ENCODE measurements around the gene PXN.
"Not testable (repeated sequence)": the region's sequence is repeated elsewhere in the genome, so short reads cannot be mapped to it uniquely, and the experiment has no call there.

The PXN gene

GRCh38 chr12:120247621-120248030 is 17.9 kb downstream of the PXN start:
- Histone ChIP-seq H3K9ac (ENCODE audit: low read length) (no peak overlapping the region), H3K4me3 (ENCODE audit: low read depth in 1 of 2, low read length in 2 of 2) (no peak overlapping the region), H3K27ac (ENCODE audit: low read depth, low read length) (no peak overlapping the region), H3K36me3 (ENCODE audit: insufficient read depth, low read length) (no peaks in the 10 kb centered on the region), H3K4me1 (ENCODE audit: insufficient read depth, low read length) (peaks cover 51% of the 10 kb centered on the region), H3K27me3 (ENCODE audit: control insufficient read depth in 1 of 2, insufficient read depth in 2 of 2, low read length in 2 of 2) (no peaks in the 10 kb centered on the region), H3K9me3 (ENCODE audit: low read length) (no peaks in the 10 kb centered on the region)

- H3K27me3 ChIP-seq (ENCODE audit: control insufficient read depth in 1 of 2, insufficient read depth in 2 of 2, low read length in 2 of 2): no peaks in the 10 kb centered on the region
- H3K4me1 ChIP-seq (ENCODE audit: insufficient read depth, low read length): peaks cover 51% of the 10 kb centered on the region
- no peaks in the 10 kb centered on the region for H3K36me3 ChIP-seq (ENCODE audit: insufficient read depth, low read length)
- no peak overlapping the region for H3K4me3 ChIP-seq (ENCODE audit: low read depth in 1 of 2, low read length in 2 of 2)
- H3K27ac ChIP-seq (ENCODE audit: low read depth, low read length): no peak overlapping the region
- no peak overlapping the region for H3K9ac ChIP-seq (ENCODE audit: low read length)
- H3K9me3 ChIP-seq (ENCODE audit: low read length): no peaks in the 10 kb centered on the region
Observed at GRCh38 chr12:120247183-120247582, 18.3 kb downstream of the PXN start.

DNA sequence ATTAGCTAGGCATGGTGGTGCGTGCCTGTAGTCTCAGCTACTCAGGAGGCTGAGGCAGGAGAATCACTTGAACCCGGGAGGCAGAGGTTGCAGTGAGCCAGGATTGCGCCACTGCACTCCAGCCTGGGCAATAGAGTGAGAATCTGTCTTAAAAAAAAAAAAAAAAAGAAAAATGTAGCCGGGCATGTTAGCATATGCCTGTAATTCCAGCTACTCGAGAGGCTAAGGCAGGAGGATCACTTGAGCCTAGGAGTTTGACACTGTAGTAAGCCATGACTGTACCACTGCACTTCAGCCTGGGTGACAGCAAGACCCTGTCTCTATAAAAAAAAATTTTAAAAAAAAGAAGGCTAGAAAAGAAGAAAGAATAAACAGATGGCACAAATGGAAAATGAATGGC is 18.8 kb downstream of the PXN start:
- H3K4me1 ChIP-seq (ENCODE audit: insufficient read depth, low read length): peaks cover 51% of the 10 kb centered on the region
- H3K27me3 ChIP-seq (ENCODE audit: control insufficient read depth in 1 of 2, insufficient read depth in 2 of 2, low read length in 2 of 2); H3K27ac ChIP-seq (ENCODE audit: low read depth, low read length); H3K4me3 ChIP-seq (ENCODE audit: low read depth in 1 of 2, low read length in 2 of 2); H3K36me3 ChIP-seq (ENCODE audit: insufficient read depth, low read length); H3K9me3 ChIP-seq (ENCODE audit: low read length); H3K9ac ChIP-seq (ENCODE audit: low read length): not testable (repeated sequence)

GRCh38 chr12:120242971-120243699 is 22.4 kb downstream of the PXN start:
- Histone ChIP-seq H3K9me3 (ENCODE audit: low read length) (no peaks in the 10 kb centered on the region), H3K27me3 (ENCODE audit: control insufficient read depth in 1 of 2, insufficient read depth in 2 of 2, low read length in 2 of 2) (no peaks in the 10 kb centered on the region), H3K36me3 (ENCODE audit: insufficient read depth, low read length) (no peaks in the 10 kb centered on the region), H3K27ac (ENCODE audit: low read depth, low read length) (no peak overlapping the region), H3K9ac (ENCODE audit: low read length) (no peak overlapping the region), H3K4me1 (ENCODE audit: insufficient read depth, low read length) (peaks cover 51% of the 10 kb centered on the region), H3K4me3 (ENCODE audit: low read depth in 1 of 2, low read length in 2 of 2) (no peak overlapping the region)

DNA sequence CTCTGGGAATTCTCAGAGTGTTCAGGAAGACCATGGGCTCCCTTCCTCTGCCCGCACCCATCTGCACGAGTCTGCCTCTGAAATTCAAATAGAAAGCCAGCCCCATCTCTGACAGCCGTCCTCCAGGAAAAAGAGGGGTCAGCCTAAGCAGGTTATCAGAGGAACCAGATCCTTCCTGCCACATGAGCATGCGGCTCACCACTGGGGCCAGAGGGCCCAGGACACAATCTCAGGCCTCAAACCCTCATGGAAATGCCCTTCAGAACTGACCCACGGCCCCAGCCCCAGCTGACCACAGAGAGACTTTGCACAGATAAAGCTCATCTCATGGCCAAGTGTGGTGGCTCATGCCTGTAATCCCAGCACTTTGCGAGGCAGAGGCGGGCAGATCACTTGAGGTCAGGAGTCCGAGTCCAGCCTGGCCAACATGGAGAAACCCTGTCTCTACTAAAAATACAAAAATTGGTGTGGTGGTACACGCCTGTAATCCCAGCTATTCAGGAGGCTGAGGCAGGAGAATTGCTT is 23.2 kb downstream of the PXN start:
- Histone ChIP-seq H3K4me3 (ENCODE audit: low read depth in 1 of 2, low read length in 2 of 2) (no peak overlapping the region), H3K9me3 (ENCODE audit: low read length) (no peaks in the 10 kb centered on the region), H3K4me1 (ENCODE audit: insufficient read depth, low read length) (peaks cover 51% of the 10 kb centered on the region), H3K36me3 (ENCODE audit: insufficient read depth, low read length) (no peaks in the 10 kb centered on the region), H3K27me3 (ENCODE audit: control insufficient read depth in 1 of 2, insufficient read depth in 2 of 2, low read length in 2 of 2) (no peaks in the 10 kb centered on the region), H3K9ac (ENCODE audit: low read length) (no peak overlapping the region), H3K27ac (ENCODE audit: low read depth, low read length) (no peak overlapping the region)

DNA sequence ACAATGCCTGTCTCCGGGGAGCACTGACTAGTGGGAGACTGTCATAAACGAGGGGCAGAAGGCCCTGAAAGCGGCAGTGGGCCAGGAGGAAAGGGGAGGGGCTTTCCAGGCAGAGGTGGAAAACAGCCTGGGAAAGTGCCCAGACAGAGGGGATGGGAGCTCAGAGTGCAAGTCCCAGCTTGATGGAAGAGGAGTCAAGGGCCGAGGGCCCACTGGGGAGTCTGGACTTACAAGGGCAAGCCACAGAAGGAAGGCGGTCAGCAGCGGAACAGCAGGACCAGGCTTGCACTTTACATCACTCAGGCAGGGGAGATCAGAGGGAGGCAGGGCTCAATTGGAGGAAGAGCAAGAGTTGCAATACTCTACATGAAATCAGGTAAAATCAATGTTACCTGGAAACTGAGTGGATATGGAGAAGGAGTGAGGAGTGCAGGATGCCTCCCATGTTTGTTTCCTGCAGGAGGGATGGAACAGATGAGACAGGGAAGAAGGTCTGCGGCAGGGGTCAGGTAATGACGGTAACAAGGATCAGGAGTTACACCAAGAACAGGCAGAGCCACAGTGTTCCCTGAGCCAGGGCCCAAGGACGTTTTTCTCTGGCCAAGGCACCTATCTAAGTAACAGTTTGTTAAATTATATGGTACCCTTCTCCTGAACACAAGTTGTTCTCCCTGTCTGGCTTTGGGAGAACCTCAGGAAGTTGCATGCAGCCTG is 23.8 kb downstream of the PXN start:
- Histone ChIP-seq H3K9ac (ENCODE audit: low read length) (no peak overlapping the region), H3K4me3 (ENCODE audit: low read depth in 1 of 2, low read length in 2 of 2) (no peak overlapping the region), H3K4me1 (ENCODE audit: insufficient read depth, low read length) (peaks cover 53% of the 10 kb centered on the region), H3K27me3 (ENCODE audit: control insufficient read depth in 1 of 2, insufficient read depth in 2 of 2, low read length in 2 of 2) (no peaks in the 10 kb centered on the region), H3K9me3 (ENCODE audit: low read length) (no peaks in the 10 kb centered on the region), H3K27ac (ENCODE audit: low read depth, low read length) (no peak overlapping the region), H3K36me3 (ENCODE audit: insufficient read depth, low read length) (no peaks in the 10 kb centered on the region)

- Histone ChIP-seq H3K4me1 (ENCODE audit: insufficient read depth, low read length) (peaks cover 62% of the 10 kb centered on the region), H3K9ac (ENCODE audit: low read length) (no peak overlapping the region), H3K36me3 (ENCODE audit: insufficient read depth, low read length) (no peaks in the 10 kb centered on the region), H3K27ac (ENCODE audit: low read depth, low read length) (peak overlapping the region; percentile 23), H3K27me3 (ENCODE audit: control insufficient read depth in 1 of 2, insufficient read depth in 2 of 2, low read length in 2 of 2) (no peaks in the 10 kb centered on the region), H3K9me3 (ENCODE audit: low read length) (no peaks in the 10 kb centered on the region), H3K4me3 (ENCODE audit: low read depth in 1 of 2, low read length in 2 of 2) (no peak overlapping the region)
Observed at GRCh38 chr12:120240495-120240833, 25.1 kb downstream of the PXN start.

DNA sequence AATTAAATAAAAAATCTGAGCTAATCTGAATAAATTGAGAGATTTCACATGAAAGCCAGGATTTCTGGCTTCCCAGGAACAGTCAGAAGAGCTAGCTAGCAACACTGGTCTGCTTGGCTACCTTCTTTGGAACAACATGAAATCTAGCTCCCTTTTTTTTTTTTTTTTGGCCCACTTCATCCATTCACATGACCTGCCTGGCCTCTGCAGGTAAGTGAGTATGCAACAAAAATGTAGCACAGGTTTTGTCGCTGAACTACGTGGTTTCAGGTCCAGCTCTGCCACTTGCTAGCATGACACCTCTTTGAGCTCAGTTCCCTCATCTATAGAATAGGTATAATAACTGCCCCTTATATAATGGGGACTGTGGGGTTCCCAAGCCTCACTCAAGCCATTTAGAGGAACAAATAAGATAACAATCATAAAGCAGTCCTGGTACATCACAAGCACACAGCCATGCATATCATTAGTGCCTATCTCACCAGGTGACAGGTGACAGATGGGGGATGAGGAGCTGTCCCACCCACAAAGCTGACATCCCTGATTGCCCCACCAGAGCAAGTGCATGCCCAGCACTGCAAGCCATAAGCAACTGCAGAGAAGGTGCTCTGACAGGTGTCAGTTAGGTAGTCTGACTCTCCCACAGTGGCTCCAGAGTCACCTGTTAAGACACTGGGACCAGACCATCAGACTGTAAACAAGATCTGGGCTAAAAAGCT is 25.6 kb downstream of the PXN start:
- Histone ChIP-seq H3K27ac (ENCODE audit: low read depth, low read length) (peak overlapping the region; percentile 23), H3K9me3 (ENCODE audit: low read length) (no peaks in the 10 kb centered on the region), H3K9ac (ENCODE audit: low read length) (no peak overlapping the region), H3K36me3 (ENCODE audit: insufficient read depth, low read length) (no peaks in the 10 kb centered on the region), H3K4me1 (ENCODE audit: insufficient read depth, low read length) (peaks cover 68% of the 10 kb centered on the region), H3K4me3 (ENCODE audit: low read depth in 1 of 2, low read length in 2 of 2) (no peak overlapping the region), H3K27me3 (ENCODE audit: control insufficient read depth in 1 of 2, insufficient read depth in 2 of 2, low read length in 2 of 2) (no peaks in the 10 kb centered on the region)

GRCh38 chr12:120238839-120239445 is 26.6 kb downstream of the PXN start:
- Histone ChIP-seq H3K4me1 (ENCODE audit: insufficient read depth, low read length) (peaks cover 78% of the 10 kb centered on the region), H3K9ac (ENCODE audit: low read length) (no peak overlapping the region), H3K36me3 (ENCODE audit: insufficient read depth, low read length) (no peaks in the 10 kb centered on the region), H3K4me3 (ENCODE audit: low read depth in 1 of 2, low read length in 2 of 2) (peak overlapping the region in 1 of 2 donors; percentile 10), H3K9me3 (ENCODE audit: low read length) (no peaks in the 10 kb centered on the region), H3K27ac (ENCODE audit: low read depth, low read length) (no peak overlapping the region), H3K27me3 (ENCODE audit: control insufficient read depth in 1 of 2, insufficient read depth in 2 of 2, low read length in 2 of 2) (no peaks in the 10 kb centered on the region)

DNA sequence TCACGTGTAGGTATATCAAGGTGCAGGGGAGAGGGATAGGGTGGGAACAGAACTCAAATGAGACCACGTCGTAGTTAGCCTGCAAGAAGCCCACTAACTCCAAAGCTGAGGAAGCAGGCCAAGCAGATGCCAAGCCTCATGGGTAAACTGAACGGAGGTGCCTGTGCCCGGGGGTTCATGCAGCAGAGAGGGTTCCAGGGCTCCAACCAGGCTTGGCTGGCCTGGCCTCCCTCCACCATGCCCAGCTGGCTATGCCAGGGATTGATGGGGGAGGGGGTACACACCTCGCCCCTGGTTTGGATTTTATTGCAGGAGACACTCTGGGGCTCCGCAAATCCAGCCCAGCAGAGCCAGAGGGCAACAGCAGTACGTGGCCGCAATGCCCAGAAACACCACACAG is 27.3 kb downstream of the PXN start:
- Histone ChIP-seq H3K9ac (ENCODE audit: low read length) (no peak overlapping the region), H3K36me3 (ENCODE audit: insufficient read depth, low read length) (no peaks in the 10 kb centered on the region), H3K27me3 (ENCODE audit: control insufficient read depth in 1 of 2, insufficient read depth in 2 of 2, low read length in 2 of 2) (no peaks in the 10 kb centered on the region), H3K4me3 (ENCODE audit: low read depth in 1 of 2, low read length in 2 of 2) (peak overlapping the region in 1 of 2 donors; percentile 10), H3K4me1 (ENCODE audit: insufficient read depth, low read length) (peaks cover 85% of the 10 kb centered on the region), H3K27ac (ENCODE audit: low read depth, low read length) (no peak overlapping the region), H3K9me3 (ENCODE audit: low read length) (no peaks in the 10 kb centered on the region)
